Measurements from ENCODE around the gene LNP1. TPM values are rescaled to one million over a fixed set of nuclear protein-coding genes. Genes with fewer than 3 reads are reported as not detected.
A peak's percentile ranks its signal among the peaks of the same experiment; 100 is the strongest.

The LNP1 gene
- total RNA-seq, 6 experiments from 2014 or later = 0.89 to 1.9 (median 1.7) TPM

DNA sequence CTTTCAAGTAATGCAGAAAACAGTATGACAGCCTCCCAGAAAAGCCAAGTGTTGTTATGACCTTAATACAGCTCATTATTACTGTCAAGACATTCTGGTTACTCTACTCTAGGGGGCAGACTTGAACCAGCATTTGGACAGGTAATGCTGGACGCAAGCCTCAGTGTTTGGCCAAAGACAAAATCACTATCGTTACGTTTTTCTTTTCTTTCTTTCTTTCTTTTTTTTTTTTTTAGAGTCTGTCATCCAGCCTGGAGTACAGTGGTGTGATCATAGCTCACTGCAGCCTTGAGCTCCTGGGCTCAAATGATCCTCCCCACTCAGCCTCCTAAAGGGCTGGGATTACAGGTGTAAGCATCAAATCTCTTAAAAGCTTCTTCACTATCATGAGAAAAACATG lies 61.7 kb downstream of the LNP1 start:
- DNase-seq (peak in 1 of 3 donors; percentile 52), ATAC-seq (peak; percentile 92 to 96 (median 96))
- Histone ChIP-seq H3K36me3 (no peaks in the 10 kb centered on the region), H3K27ac (no peak overlapping the region), H3K27me3 (no peaks in the 10 kb centered on the region), H3K9me3 (peaks cover 0 to under 1% (median 0%) of the 10 kb centered on the region in 4 donors), H3K4me1 (no peaks in the 10 kb centered on the region), H3K4me3 (no peak overlapping the region)
- TF ChIP-seq, protein P1, sequence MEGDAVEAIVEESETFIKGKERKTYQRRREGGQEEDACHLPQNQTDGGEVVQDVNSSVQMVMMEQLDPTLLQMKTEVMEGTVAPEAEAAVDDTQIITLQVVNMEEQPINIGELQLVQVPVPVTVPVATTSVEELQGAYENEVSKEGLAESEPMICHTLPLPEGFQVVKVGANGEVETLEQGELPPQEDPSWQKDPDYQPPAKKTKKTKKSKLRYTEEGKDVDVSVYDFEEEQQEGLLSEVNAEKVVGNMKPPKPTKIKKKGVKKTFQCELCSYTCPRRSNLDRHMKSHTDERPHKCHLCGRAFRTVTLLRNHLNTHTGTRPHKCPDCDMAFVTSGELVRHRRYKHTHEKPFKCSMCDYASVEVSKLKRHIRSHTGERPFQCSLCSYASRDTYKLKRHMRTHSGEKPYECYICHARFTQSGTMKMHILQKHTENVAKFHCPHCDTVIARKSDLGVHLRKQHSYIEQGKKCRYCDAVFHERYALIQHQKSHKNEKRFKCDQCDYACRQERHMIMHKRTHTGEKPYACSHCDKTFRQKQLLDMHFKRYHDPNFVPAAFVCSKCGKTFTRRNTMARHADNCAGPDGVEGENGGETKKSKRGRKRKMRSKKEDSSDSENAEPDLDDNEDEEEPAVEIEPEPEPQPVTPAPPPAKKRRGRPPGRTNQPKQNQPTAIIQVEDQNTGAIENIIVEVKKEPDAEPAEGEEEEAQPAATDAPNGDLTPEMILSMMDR (IDR thresholded peaks at IDR 0.05) = peak; percentile 67 to 89 (median 74)
- no peak for TF ChIP-seq POLR2A (IDR thresholded peaks at IDR 0.05)
- WGBS (ENCODE audit: insufficient coverage, low coverage, low lambda C conversion rate, missing lambda C conversion rate) = 0% methylated on average over 3 of the region's 3 CpGs
- intact Hi-C loops (cut with DNase I) = loop anchor here in 1 of 2 donors (10.0 kb wide), 1 partner anchor 122 kb away; no protein-coding TSS in a partner anchor

DNA sequence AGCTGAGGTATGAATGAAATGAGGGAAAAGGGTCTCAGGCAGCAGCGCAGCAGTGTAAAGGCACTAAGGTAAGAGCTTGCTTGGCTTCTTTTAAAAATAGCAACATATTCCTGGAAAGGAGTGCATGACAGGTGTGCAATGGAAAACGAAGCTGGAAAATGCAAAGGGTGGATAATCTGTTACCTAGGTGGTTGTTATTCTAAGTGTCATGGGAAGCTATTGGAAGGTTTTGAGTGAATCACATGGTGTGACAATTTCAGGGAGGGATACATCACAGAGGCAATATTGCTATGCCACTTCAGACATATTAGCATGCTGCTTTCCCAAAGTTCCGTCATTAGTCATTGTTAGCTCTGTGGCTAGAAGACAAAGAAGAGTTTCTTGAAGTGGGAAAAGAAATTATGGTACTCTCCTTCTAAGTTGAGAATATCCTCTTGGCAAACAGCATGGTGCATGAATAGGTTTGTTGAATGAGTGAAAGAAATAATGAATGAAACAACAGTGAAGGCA lies 62.4 kb downstream of the LNP1 start:
- peaks cover 0 to 5% (median 0%) of the 10 kb centered on the region in 4 donors for H3K9me3 ChIP-seq
- 67% methylated on average over 3 of the region's 3 CpGs for WGBS (ENCODE audit: insufficient coverage, low coverage, low lambda C conversion rate, missing lambda C conversion rate)
- intact Hi-C loops (cut with DNase I) = loop anchor here in 1 of 2 donors (10.0 kb wide), 1 partner anchor 121 kb away; no protein-coding TSS in a partner anchor
- ATAC-seq (no peak), DNase-seq (no peak)
- no peaks in the 10 kb centered on the region for H3K36me3 ChIP-seq
- no peak overlapping the region for H3K27ac ChIP-seq
- H3K4me3 ChIP-seq = no peak overlapping the region
- H3K4me1 ChIP-seq = no peaks in the 10 kb centered on the region
- TF ChIP-seq POLR2A (IDR thresholded peaks at IDR 0.05) = no peak
- TF ChIP-seq, protein P1 (IDR thresholded peaks at IDR 0.05) = no peak
- no peaks in the 10 kb centered on the region for H3K27me3 ChIP-seq

DNA sequence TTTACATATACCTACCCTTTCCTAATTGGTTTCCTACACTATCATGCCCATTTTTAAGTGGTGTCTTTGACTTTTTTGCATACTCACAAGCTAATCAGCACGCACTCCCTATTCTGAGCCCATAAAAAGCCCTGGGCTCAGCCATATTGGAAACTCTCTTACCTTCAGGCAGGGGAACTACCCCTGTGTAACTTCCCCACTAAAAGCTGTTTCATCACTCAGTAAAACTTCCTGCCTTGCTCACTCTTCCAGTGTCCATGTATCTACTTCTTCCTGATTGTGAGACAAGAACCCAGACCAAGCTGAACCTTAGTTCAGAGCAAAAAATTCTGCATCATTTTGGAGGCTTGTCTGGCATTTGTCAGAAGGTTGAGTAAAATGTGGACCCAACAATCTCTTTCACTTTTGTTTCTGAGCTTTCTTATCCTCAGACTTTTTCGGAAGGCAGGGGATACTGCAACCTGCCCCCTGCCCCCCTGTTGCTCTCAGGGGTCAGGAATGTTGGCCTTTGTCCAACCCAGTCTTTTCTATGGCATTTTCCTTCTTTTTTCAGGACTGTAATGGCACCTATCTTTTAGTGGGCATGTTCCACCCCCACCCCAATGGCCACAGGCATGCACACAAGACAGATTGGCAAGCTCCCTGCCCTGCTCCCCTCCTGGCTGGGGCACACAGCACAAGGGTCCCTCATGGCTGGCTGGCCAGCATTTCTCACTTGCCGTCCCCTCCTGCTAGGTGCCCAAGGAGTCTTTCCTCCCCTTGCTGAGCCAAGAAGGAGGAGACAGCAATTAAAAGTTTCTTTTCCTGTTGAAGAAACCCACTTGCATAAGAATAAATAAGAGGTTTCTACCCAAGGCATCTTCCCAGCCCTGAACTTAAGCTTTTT lies 64.8 kb downstream of the LNP1 start:
- no peak overlapping the region for H3K4me3 ChIP-seq
- intact Hi-C loops (cut with DNase I) = loop anchor here in 1 of 2 donors (10.0 kb wide), 1 partner anchor 119 kb away; no protein-coding TSS in a partner anchor
- no peaks in the 10 kb centered on the region for H3K27me3 ChIP-seq
- TF ChIP-seq POLR2A (IDR thresholded peaks at IDR 0.05) = no peak
- TF ChIP-seq, protein P1 (IDR thresholded peaks at IDR 0.05) = no peak
- no peaks in the 10 kb centered on the region for H3K36me3 ChIP-seq
- no peak for DNase-seq
- no peaks in the 10 kb centered on the region for H3K4me1 ChIP-seq
- ATAC-seq = peak; percentile 15 to 59 (median 29)
- H3K9me3 ChIP-seq = peaks cover 0 to 5% (median 0%) of the 10 kb centered on the region in 4 donors
- WGBS (ENCODE audit: insufficient coverage, low coverage, low lambda C conversion rate, missing lambda C conversion rate) = 66% methylated on average over 3 of the region's 3 CpGs
- no peak overlapping the region for H3K27ac ChIP-seq

DNA sequence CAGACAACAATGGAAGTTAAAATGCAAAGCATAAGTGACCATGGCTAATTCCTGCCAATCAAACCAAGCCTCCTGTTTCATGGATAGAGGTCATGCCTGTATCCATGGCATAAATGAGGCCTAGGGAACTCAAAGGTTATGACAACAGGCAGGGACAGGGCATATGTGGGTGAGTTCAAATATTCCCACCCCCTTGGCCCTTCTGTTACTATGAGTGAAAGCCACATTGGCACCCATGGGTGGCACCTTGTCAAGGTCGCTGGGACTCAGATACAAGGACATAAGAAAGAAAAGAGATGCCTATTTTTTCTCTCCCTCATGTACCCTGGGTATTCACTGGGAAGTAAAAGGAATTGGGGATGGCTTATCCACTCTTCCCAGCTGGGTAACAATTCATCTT lies 65.8 kb downstream of the LNP1 start:
- Histone ChIP-seq H3K27me3 (no peaks in the 10 kb centered on the region), H3K9me3 (peaks cover 0 to 5% (median 0%) of the 10 kb centered on the region in 4 donors), H3K27ac (no peak overlapping the region), H3K4me1 (no peaks in the 10 kb centered on the region), H3K4me3 (no peak overlapping the region), H3K36me3 (no peaks in the 10 kb centered on the region)
- TF ChIP-seq, protein P1 (IDR thresholded peaks at IDR 0.05) = no peak
- no peak for TF ChIP-seq POLR2A (IDR thresholded peaks at IDR 0.05)
- no CpG with 5 or more reads among the region's 1 CpG for WGBS (ENCODE audit: insufficient coverage, low coverage, low lambda C conversion rate, missing lambda C conversion rate)
- DNase-seq = no peak
- intact Hi-C loops (cut with DNase I) = loop anchor here in 1 of 2 donors (10.0 kb wide), 1 partner anchor 118 kb away; no protein-coding TSS in a partner anchor
- ATAC-seq = no peak

All from right lobe of liver (tissue), 6 donors.